A549 (cell line): ENCODE measurements around the gene OVOL2. TPM values are rescaled to one million over a fixed set of nuclear protein-coding genes. Genes with fewer than 3 reads are reported as not detected.
A peak's percentile ranks its signal among the peaks of the same experiment; 100 is the strongest.

Source experiments
- ATAC-seq, 2 experiments: fragments of 200-7000 bp in 1 of 2; fragments of >200 bp in 1 of 2; cut with Nextera tagmentation in 1 of 2; cut with Tn5 transposase in 1 of 2; 3 replicates each; pipeline versions ENCODE4 v1.8.0 to v1.9.1; 2018 to 2020; ENCODE audit warnings: mild to moderate bottlenecking in 1 of 2, moderate library complexity in 1 of 2
- CTCF ChIA-PET: fragments of 300-600 bp; sonication (Branson Sonifier 250); formaldehyde crosslinking; extraction: SDS; loops from one replicate; lab custom pipeline; 2021; ENCODE audit warnings: antibody characterized with exemption, inconsistent platforms; lab: Yijun Ruan, JAX
- POLR2A ChIA-PET: fragments of 350-600 bp; formaldehyde crosslinking; extraction: SDS; loops from one replicate; lab custom pipeline; 2021; ENCODE audit warnings: antibody characterized with exemption, inconsistent platforms; lab: Yijun Ruan, JAX
- DNase-seq, 2 experiments: peaks; one replicate each; pipeline versions ENCODE4 v3.0.0 to v3.0.0-alpha.2; 2011 to 2016; ENCODE audit warnings: low read depth in 1 of 2, low spot score in 1 of 2
- FAIRE-seq: peaks from 2 replicates; lab custom pipeline; 2011; peaks lifted over from hg19 to GRCh38; lab: Jason Lieb, UNC
- H3K27ac ChIP-seq, 2 experiments: fragments of >200 bp; sonication (Bioruptor Twin); formaldehyde crosslinking; 3 replicates each; pipeline ENCODE4 v1.5.1; 2016 to 2017
- H3K4me1 ChIP-seq: fragments of >200 bp; sonication (Bioruptor Twin); formaldehyde crosslinking; 3 replicates; pipeline ENCODE4 v1.6.1; 2016
- H3K4me2 ChIP-seq: fragments of >200 bp; sonication (Bioruptor Twin); formaldehyde crosslinking; 3 replicates; pipeline ENCODE4 v1.6.1; 2016
- H3K4me3 ChIP-seq: fragments of >200 bp; sonication (Bioruptor Twin); formaldehyde crosslinking; 3 replicates; pipeline ENCODE4 v1.5.1; 2016
- H3K9me3 ChIP-seq: fragments of >200 bp; sonication (Bioruptor Twin); formaldehyde crosslinking; 3 replicates; pipeline ENCODE4 v1.6.1; 2016
- CBX8 ChIP-seq: fragments of 200-600 bp; sonication (generic); IDR thresholded peaks from 2 replicates; pipeline ENCODE4 v1.6.1; 2016
- CEBPB ChIP-seq, 2 experiments: fragments of >200 bp in 1 of 2; sonication (Bioruptor Twin) in 1 of 2; formaldehyde crosslinking in 1 of 2; IDR thresholded peaks; 2 replicates each; pipeline ENCODE4 v1.6.1; 2012 to 2016
- ESRRA ChIP-seq: fragments of 150-350 bp; IDR thresholded peaks from 2 replicates; pipeline ENCODE4 v1.6.1; 2014; ENCODE audit warnings: mild to moderate bottlenecking, low read length, borderline replicate concordance
- HEYL ChIP-seq: fragments of 250-450 bp; sonication (Bioruptor Pico); IDR thresholded peaks from 2 replicates; pipeline ENCODE4 v1.8.0; 2021; ENCODE audit warnings: mild to moderate bottlenecking, moderate library complexity
- HOXA7 ChIP-seq: fragments of 250-450 bp; sonication (Bioruptor Pico); IDR thresholded peaks from 2 replicates; pipeline ENCODE4 v1.5.0; 2020; ENCODE audit warnings: mild to moderate bottlenecking, moderate library complexity
- JUN ChIP-seq, 2 experiments: fragments of >200 bp; sonication (Bioruptor Twin); formaldehyde crosslinking; IDR thresholded peaks; 2 replicates in 1 of 2; 3 replicates in 1 of 2; pipeline ENCODE4 v1.6.1; 2016 to 2017
- JUNB ChIP-seq: fragments of >200 bp; sonication (Bioruptor Twin); formaldehyde crosslinking; IDR thresholded peaks from 2 replicates; pipeline ENCODE4 v1.6.1; 2016
- KDM5A ChIP-seq: fragments of 200-600 bp; sonication (generic); IDR thresholded peaks from 2 replicates; pipeline ENCODE4 v1.6.1; 2016; ENCODE audit warnings: antibody characterized with exemption, mild to moderate bottlenecking
- MAFK ChIP-seq: fragments of 450-650 bp; IDR thresholded peaks from 2 replicates; pipeline ENCODE4 v1.6.1; 2014; ENCODE audit not compliant: partially characterized antibody
- MAZ ChIP-seq: fragments of 150-350 bp; IDR thresholded peaks from 2 replicates; pipeline ENCODE4 v1.6.1; 2014; ENCODE audit warnings: antibody characterized with exemption, low read depth, low read length, borderline replicate concordance
- NPAS2 ChIP-seq: fragments of 250-450 bp; sonication (Bioruptor Pico); IDR thresholded peaks from 2 replicates; pipeline ENCODE4 v1.8.0; 2022; ENCODE audit warnings: mild to moderate bottlenecking, moderate library complexity, borderline replicate concordance
- PHF8 ChIP-seq: fragments of 200-600 bp; sonication (generic); IDR thresholded peaks from 2 replicates; pipeline ENCODE4 v1.6.1; 2016; ENCODE audit warnings: low read depth, mild to moderate bottlenecking, antibody characterized with exemption, moderate library complexity, borderline replicate concordance
- POLR2A ChIP-seq: IDR thresholded peaks from 2 replicates; pipeline ENCODE4 v1.6.1; 2012; ENCODE audit warnings: mild to moderate bottlenecking, low read length
- POLR2AphosphoS2 ChIP-seq: conservative IDR thresholded peaks from 2 replicates; pipeline ENCODE4 v1.6.1; 2012; ENCODE audit warnings: low read length, improper control_type of control experiment, inconsistent platforms
- RAD21 ChIP-seq, 2 experiments: fragments of >200 bp in 1 of 2; sonication (Bioruptor Twin) in 1 of 2; formaldehyde crosslinking in 1 of 2; IDR thresholded peaks in 1 of 2; conservative IDR thresholded peaks in 1 of 2; 2 replicates in 1 of 2; 3 replicates in 1 of 2; pipeline ENCODE4 v1.6.1; 2012 to 2018; ENCODE audit warnings: inconsistent platforms in 1 of 2
- RCOR1 ChIP-seq: fragments of 150-350 bp; IDR thresholded peaks from 2 replicates; pipeline ENCODE4 v1.6.1; 2014; ENCODE audit warnings: antibody characterized with exemption, low read length, low read depth
- SMC3 ChIP-seq: fragments of >200 bp; sonication (Bioruptor Twin); formaldehyde crosslinking; IDR thresholded peaks from 3 replicates; pipeline ENCODE4 v1.6.1; 2018; ENCODE audit warnings: inconsistent platforms
- ZFP36 ChIP-seq: fragments of 450-650 bp; IDR thresholded peaks from 2 replicates; pipeline ENCODE4 v1.6.1; 2014; ENCODE audit warnings: borderline replicate concordance; ENCODE audit not compliant: partially characterized antibody
- WGBS: methylation state at CpG from one replicate; pipeline ENCODE4 v1.1.6; 2017; ENCODE audit errors: missing lambda C conversion rate; 5-methylcytosine and 5-hydroxymethylcytosine counted together
- polyA plus RNA-seq, 4 experiments: library from polyadenylated mRNA; depleted of rRNA in 3 of 4; stranded (reverse); fragments of >200 nt; fragmentation: RNase III in 1 of 4; extraction: RNeasy Plus Mini Kit Qiagen cat#74134 plus additional on column Dnase treatment in 1 of 4; gene quantifications; 2 replicates in 3 of 4; 3 replicates in 1 of 4; pipeline ENCODE4 v1.2.3, GENCODE V29; 2011 to 2017
- TF ChIP-seq, protein P1 (sequence below): fragments of 250-450 bp; sonication (Bioruptor Pico); IDR thresholded peaks from 2 replicates; pipeline ENCODE4 v1.5.0; 2021; ENCODE audit warnings: mild to moderate bottlenecking, moderate library complexity, borderline replicate concordance
- TF ChIP-seq, protein P2 (sequence below): fragments of >200 bp; sonication (Bioruptor Twin); formaldehyde crosslinking; IDR thresholded peaks from 2 replicates; pipeline ENCODE4 v1.6.1; 2016
- TF ChIP-seq, protein P3 (sequence below): fragments of >200 bp; sonication (Bioruptor Twin); formaldehyde crosslinking; IDR thresholded peaks from 3 replicates; pipeline ENCODE4 v1.5.1; 2016
- TF ChIP-seq, protein P4 (sequence below): fragments of 150-350 bp; IDR thresholded peaks from 2 replicates; pipeline ENCODE4 v1.6.1; 2014; ENCODE audit warnings: low read depth, mild to moderate bottlenecking, low read length
- TF ChIP-seq, protein P5 (sequence below): fragments of >200 bp; sonication (Bioruptor Twin); formaldehyde crosslinking; IDR thresholded peaks from 3 replicates; pipeline ENCODE4 v1.6.1; 2016

Gene OVOL2
- polyA plus RNA-seq, 2 of the 4 experiments (the other 2 are of a cell fraction): not detected

DNA sequence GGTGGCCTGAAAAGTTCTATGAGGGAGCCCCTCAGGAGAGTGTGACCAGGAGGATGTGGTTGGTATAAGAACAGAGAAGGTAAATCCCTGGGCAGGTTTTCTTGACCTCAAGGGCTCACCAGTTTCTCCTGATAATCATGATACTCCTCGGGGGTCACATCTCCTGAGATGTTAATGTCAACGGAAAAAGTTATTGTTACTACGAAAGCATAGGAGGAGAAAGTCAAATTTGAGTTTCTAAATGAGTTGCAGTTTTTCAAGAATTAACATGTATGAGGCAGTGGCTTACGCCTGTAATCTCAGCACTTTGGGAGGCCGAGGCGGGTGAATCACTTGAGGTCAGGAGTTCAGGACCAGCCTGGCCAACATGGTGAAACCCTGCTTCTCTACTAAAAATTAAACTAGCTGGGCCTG lies 65.5 kb downstream of the OVOL2 start:
- no peak overlapping the region for H3K4me2 ChIP-seq
- no peak overlapping the region for H3K4me3 ChIP-seq
- peaks cover 3% of the 10 kb centered on the region; the same call in 1 of the 3 replicates for H3K4me1 ChIP-seq
- H3K27ac ChIP-seq: no peak overlapping the region
- POLR2A ChIA-PET: no interaction called here
- CTCF ChIA-PET: interaction anchor here (0.7 to 2.2 kb wide), 4 partner anchors 54 to 374 kb away, joined by 3 to 9 read pairs (median 4); no protein-coding TSS in a partner anchor
- H3K9me3 ChIP-seq: no peaks in the 10 kb centered on the region
- DNase-seq: no peak
- 81% methylated on average over 6 of the region's 6 CpGs for WGBS
- no peak for TF ChIP-seq CBX8
- TF ChIP-seq POLR2A: no peak
- no peak for TF ChIP-seq ZFP36
- no peak for TF ChIP-seq RAD21 (conservative IDR thresholded peaks at IDR 0.05 in 1 of 2, IDR thresholded peaks at IDR 0.05 in 1 of 2)
- TF ChIP-seq, protein P1, sequence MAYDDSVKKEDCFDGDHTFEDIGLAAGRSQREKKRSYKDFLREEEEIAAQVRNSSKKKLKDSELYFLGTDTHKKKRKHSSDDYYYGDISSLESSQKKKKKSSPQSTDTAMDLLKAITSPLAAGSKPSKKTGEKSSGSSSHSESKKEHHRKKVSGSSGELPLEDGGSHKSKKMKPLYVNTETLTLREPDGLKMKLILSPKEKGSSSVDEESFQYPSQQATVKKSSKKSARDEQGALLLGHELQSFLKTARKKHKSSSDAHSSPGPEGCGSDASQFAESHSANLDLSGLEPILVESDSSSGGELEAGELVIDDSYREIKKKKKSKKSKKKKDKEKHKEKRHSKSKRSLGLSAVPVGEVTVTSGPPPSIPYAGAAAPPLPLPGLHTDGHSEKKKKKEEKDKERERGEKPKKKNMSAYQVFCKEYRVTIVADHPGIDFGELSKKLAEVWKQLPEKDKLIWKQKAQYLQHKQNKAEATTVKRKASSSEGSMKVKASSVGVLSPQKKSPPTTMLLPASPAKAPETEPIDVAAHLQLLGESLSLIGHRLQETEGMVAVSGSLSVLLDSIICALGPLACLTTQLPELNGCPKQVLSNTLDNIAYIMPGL (CRISPR knock-in tag): no peak
- TF ChIP-seq HOXA7 (CRISPR knock-in tag): no peak
- no peak for TF ChIP-seq HEYL (CRISPR knock-in tag)
- TF ChIP-seq JUNB: no peak
- no peak for TF ChIP-seq ESRRA
- TF ChIP-seq, protein P2, sequence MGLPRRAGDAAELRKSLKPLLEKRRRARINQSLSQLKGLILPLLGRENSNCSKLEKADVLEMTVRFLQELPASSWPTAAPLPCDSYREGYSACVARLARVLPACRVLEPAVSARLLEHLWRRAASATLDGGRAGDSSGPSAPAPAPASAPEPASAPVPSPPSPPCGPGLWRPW: no peak
- no peak for TF ChIP-seq NPAS2
- TF ChIP-seq KDM5A: no peak
- TF ChIP-seq POLR2AphosphoS2: no peak
- TF ChIP-seq JUN (IDR thresholded peaks at IDR 0.05): no peak
- TF ChIP-seq RCOR1: no peak
- no peak for TF ChIP-seq MAZ
- TF ChIP-seq PHF8: no peak
- TF ChIP-seq, protein P3, sequence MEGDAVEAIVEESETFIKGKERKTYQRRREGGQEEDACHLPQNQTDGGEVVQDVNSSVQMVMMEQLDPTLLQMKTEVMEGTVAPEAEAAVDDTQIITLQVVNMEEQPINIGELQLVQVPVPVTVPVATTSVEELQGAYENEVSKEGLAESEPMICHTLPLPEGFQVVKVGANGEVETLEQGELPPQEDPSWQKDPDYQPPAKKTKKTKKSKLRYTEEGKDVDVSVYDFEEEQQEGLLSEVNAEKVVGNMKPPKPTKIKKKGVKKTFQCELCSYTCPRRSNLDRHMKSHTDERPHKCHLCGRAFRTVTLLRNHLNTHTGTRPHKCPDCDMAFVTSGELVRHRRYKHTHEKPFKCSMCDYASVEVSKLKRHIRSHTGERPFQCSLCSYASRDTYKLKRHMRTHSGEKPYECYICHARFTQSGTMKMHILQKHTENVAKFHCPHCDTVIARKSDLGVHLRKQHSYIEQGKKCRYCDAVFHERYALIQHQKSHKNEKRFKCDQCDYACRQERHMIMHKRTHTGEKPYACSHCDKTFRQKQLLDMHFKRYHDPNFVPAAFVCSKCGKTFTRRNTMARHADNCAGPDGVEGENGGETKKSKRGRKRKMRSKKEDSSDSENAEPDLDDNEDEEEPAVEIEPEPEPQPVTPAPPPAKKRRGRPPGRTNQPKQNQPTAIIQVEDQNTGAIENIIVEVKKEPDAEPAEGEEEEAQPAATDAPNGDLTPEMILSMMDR: no peak
- no peak for TF ChIP-seq SMC3
- no peak for TF ChIP-seq MAFK
- TF ChIP-seq, all 56 proteins: peak for 0
- ATAC-seq: no peak
- no peak for FAIRE-seq

DNA sequence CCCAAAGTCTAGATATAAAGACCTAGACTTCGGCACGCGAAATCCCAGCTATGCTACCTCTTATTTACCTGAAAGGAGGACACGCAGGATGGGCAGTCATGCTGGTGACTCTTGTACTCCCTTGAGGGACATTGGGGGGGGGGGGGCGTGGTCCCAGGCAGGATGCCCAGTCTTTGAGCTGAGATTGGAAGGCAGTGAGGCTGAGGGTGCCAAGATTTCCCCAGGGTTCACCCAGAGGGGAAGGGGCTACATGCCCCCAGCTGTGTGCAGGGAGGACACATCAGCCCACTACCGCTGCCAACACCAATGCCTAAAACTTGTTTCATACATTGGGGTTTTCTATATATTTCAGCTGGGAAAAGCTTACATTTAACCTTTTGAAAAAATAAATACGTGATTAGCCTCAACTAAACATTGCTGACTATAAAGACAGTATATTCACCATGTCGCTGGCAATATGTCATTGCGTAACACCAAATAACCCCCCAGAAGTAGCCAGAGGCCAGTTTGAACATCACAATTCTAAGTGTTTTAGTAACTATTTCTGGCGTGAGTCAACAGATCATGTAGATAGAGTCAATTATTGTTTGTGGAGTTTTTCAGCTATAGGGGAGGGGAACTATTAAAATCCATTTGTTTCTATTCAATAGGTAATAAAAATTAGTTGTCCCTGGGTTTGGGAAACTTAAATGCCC lies 67.3 kb downstream of the OVOL2 start:
- 83% methylated on average over 10 of the region's 10 CpGs for WGBS
- POLR2A ChIA-PET: no interaction called here
- Histone ChIP-seq H3K4me2 (no peak overlapping the region), H3K27ac (no peak overlapping the region), H3K4me3 (no peak overlapping the region), H3K4me1 (peaks cover 6% of the 10 kb centered on the region; the same call in 1 of the 3 replicates), H3K9me3 (no peaks in the 10 kb centered on the region)
- ATAC-seq (no peak), FAIRE-seq (no peak), DNase-seq (no peak)
- CTCF ChIA-PET: interaction anchor here (0.8 to 2.2 kb wide), 2 partner anchors 52 to 68 kb away, joined by 3 to 9 read pairs; no protein-coding TSS in a partner anchor
- TF ChIP-seq JUN (IDR thresholded peaks at IDR 0.05): no peak
- TF ChIP-seq, protein P4, sequence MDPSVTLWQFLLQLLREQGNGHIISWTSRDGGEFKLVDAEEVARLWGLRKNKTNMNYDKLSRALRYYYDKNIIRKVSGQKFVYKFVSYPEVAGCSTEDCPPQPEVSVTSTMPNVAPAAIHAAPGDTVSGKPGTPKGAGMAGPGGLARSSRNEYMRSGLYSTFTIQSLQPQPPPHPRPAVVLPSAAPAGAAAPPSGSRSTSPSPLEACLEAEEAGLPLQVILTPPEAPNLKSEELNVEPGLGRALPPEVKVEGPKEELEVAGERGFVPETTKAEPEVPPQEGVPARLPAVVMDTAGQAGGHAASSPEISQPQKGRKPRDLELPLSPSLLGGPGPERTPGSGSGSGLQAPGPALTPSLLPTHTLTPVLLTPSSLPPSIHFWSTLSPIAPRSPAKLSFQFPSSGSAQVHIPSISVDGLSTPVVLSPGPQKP: no peak
- TF ChIP-seq, protein P5, sequence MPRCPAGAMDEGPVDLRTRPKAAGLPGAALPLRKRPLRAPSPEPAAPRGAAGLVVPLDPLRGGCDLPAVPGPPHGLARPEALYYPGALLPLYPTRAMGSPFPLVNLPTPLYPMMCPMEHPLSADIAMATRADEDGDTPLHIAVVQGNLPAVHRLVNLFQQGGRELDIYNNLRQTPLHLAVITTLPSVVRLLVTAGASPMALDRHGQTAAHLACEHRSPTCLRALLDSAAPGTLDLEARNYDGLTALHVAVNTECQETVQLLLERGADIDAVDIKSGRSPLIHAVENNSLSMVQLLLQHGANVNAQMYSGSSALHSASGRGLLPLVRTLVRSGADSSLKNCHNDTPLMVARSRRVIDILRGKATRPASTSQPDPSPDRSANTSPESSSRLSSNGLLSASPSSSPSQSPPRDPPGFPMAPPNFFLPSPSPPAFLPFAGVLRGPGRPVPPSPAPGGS: no peak
- TF ChIP-seq, protein P3: no peak
- no peak for TF ChIP-seq HEYL (CRISPR knock-in tag)
- peak; percentile 62 to 73; a peak in 3 of 4 replicates for TF ChIP-seq CEBPB (IDR thresholded peaks at IDR 0.05)
- TF ChIP-seq POLR2A: no peak
- no peak for TF ChIP-seq POLR2AphosphoS2
- no peak for TF ChIP-seq RAD21 (conservative IDR thresholded peaks at IDR 0.05 in 1 of 2, IDR thresholded peaks at IDR 0.05 in 1 of 2)
